Measurements from ENCODE around the gene EIF1AD.
"Not testable (repeated sequence)": the region's sequence is repeated elsewhere in the genome, so short reads cannot be mapped to it uniquely, and the experiment has no call there.

Gene EIF1AD

DNA sequence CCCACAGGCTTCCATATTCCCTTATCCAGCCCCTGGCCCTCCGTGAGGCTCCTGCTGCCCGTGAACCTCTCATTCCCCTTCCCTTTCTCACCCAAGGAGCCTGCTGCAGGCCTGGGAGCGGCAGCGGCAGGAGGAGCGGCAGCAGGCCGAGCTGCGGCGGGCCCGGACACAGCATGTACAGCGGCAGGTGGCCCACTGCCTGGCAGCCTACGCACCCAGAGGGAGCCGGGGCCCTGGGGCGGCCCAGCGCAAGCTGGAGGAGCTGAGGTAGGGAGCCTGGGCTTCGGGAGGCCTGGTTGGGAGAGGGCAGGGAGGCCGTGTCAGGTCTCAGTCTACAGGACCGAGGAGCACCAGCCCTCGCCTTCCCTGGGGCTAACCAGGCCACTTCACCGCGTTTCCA, 48.5 kb downstream of the EIF1AD start:
- H3K4me3 ChIP-seq, result no peak overlapping the region
- peaks cover 0 to 31% of the 10 kb centered on the region in 2 donors for H3K27me3 ChIP-seq
- H3K27ac ChIP-seq, result no peak overlapping the region
- TF ChIP-seq, protein P1, sequence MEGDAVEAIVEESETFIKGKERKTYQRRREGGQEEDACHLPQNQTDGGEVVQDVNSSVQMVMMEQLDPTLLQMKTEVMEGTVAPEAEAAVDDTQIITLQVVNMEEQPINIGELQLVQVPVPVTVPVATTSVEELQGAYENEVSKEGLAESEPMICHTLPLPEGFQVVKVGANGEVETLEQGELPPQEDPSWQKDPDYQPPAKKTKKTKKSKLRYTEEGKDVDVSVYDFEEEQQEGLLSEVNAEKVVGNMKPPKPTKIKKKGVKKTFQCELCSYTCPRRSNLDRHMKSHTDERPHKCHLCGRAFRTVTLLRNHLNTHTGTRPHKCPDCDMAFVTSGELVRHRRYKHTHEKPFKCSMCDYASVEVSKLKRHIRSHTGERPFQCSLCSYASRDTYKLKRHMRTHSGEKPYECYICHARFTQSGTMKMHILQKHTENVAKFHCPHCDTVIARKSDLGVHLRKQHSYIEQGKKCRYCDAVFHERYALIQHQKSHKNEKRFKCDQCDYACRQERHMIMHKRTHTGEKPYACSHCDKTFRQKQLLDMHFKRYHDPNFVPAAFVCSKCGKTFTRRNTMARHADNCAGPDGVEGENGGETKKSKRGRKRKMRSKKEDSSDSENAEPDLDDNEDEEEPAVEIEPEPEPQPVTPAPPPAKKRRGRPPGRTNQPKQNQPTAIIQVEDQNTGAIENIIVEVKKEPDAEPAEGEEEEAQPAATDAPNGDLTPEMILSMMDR (IDR thresholded peaks at IDR 0.05), result no peak
- no peak for DNase-seq
- no peaks in the 10 kb centered on the region for H3K9me3 ChIP-seq
- intact Hi-C loops (cut with DNase I; ENCODE audit: low total_unique reads), result no loop called here
- no peaks in the 10 kb centered on the region for H3K4me1 ChIP-seq
- H3K36me3 ChIP-seq, result no peaks in the 10 kb centered on the region

GRCh38 chr11:65952052-65952521, 49.9 kb downstream of the EIF1AD start:
- Histone ChIP-seq H3K9me3 (no peaks in the 10 kb centered on the region), H3K4me3 (no peak overlapping the region), H3K27me3 (peaks cover 0 to 35% of the 10 kb centered on the region in 2 donors), H3K4me1 (no peaks in the 10 kb centered on the region), H3K36me3 (no peaks in the 10 kb centered on the region), H3K27ac (no peak overlapping the region)
- DNase-seq, result no peak
- TF ChIP-seq, protein P1 (IDR thresholded peaks at IDR 0.05), result no peak
- intact Hi-C loops (cut with DNase I; ENCODE audit: low total_unique reads), result no loop called here

DNA sequence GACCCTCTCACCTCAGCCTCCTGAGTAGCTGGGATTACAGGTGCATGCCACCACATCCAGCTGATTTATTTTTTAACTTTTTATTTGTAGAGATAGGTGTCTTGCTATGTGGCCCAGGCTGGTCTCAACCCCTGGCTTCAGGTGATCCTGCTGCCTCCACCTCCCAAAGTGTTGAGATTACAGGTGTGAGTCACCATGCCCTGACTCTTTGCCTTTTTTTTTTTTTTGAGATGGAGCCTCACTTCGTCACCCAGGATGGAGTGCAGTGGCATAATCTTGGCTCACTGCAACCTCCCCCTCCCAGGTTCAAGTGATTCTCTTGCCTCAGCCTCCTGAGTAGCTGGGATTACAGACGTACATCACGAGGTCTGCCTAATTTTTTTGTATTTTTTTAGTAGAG, 50.3 kb downstream of the EIF1AD start:
- DNase-seq; intact Hi-C loops (cut with DNase I; ENCODE audit: low total_unique reads): not testable (repeated sequence)

GRCh38 chr11:65950711-65951110, 51.2 kb downstream of the EIF1AD start:
- H3K9me3 ChIP-seq; intact Hi-C loops (cut with DNase I; ENCODE audit: low total_unique reads); H3K4me3 ChIP-seq: not testable (repeated sequence)

More for the DNA sequence above, 50.3 kb downstream of the EIF1AD start:
- peaks cover 0 to 32% of the 10 kb centered on the region in 2 donors for H3K27me3 ChIP-seq
- H3K9me3 ChIP-seq, H3K4me1 ChIP-seq, H3K36me3 ChIP-seq, H3K4me3 ChIP-seq, H3K27ac ChIP-seq: not testable (repeated sequence)

DNA sequence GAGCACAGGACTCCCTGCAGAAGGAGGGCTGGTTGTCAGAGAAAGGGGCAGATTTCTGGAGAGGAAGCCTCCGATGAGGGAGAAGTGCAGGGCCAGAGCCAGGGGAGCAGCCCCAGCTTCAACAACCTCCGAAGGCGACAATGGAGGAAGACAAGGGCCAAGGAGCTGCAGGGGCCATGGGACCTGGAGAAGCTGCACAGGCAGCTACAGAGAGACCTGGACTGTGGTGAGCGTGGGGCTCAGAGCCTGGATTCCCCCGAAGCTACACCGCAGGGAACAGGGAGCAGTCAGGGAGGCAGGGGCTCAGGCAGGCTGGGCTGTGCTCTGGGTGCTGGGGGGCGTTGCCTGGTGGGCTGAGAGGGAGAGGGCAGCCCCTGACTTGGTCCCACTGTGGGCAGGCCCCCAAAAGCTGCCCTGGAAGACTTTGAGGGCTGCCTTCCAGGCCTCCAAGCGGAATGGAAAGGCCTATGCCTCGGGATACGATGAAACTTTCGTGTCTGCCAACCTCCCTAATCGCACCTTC, 54.3 kb downstream of the EIF1AD start:
- no peaks in the 10 kb centered on the region for H3K9me3 ChIP-seq
- intact Hi-C loops (cut with DNase I; ENCODE audit: low total_unique reads), result no loop called here
- H3K27me3 ChIP-seq, result peaks cover 0 to 12% of the 10 kb centered on the region in 2 donors
- no peaks in the 10 kb centered on the region for H3K36me3 ChIP-seq
- no peak overlapping the region for H3K27ac ChIP-seq
- H3K4me3 ChIP-seq, result no peak overlapping the region
- H3K4me1 ChIP-seq, result no peaks in the 10 kb centered on the region
- TF ChIP-seq, protein P1 (IDR thresholded peaks at IDR 0.05), result no peak
- DNase-seq, result no peak

More at GRCh38 chr11:65950711-65951110, 51.2 kb downstream of the EIF1AD start:
- H3K4me1 ChIP-seq, H3K36me3 ChIP-seq, DNase-seq, H3K27ac ChIP-seq: not testable (repeated sequence)
- H3K27me3 ChIP-seq, result peaks cover 0 to 31% of the 10 kb centered on the region in 2 donors

- Histone ChIP-seq H3K27ac (no peak overlapping the region), H3K4me3 (no peak overlapping the region), H3K27me3 (peaks cover 0 to 12% of the 10 kb centered on the region in 2 donors), H3K36me3 (no peaks in the 10 kb centered on the region), H3K4me1 (no peaks in the 10 kb centered on the region), H3K9me3 (no peaks in the 10 kb centered on the region)
- TF ChIP-seq, protein P1 (IDR thresholded peaks at IDR 0.05), result no peak
- DNase-seq, result no peak
- intact Hi-C loops (cut with DNase I; ENCODE audit: low total_unique reads), result no loop called here
Measured at GRCh38 chr11:65947133-65947532, 54.8 kb downstream of the EIF1AD start.

DNA sequence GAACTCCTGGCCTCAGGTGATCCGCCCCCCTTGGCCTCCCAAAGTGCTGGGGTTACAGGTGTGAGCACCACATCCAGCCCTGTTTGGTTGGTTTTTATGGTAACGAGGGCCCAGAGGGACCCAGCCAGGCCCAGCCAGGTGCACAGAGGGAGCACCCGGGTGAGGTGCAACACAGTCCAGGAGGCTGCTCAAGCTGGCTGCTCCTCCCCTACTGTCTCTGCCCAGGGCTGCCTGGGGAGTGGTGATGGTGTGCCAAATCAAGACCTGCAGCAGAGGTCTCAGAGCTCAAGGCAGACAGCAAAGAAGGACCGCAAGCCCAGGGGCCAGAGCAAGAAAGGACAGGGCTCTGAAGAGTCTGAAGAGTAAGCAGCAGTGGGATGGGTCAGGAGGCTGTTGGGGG, 55.3 kb downstream of the EIF1AD start:
- TF ChIP-seq, protein P1 (IDR thresholded peaks at IDR 0.05), result no peak
- no peaks in the 10 kb centered on the region for H3K4me1 ChIP-seq
- no peaks in the 10 kb centered on the region for H3K36me3 ChIP-seq
- intact Hi-C loops (cut with DNase I; ENCODE audit: low total_unique reads), result no loop called here
- no peaks in the 10 kb centered on the region for H3K9me3 ChIP-seq
- peaks cover 0 to 12% of the 10 kb centered on the region in 2 donors for H3K27me3 ChIP-seq
- H3K4me3 ChIP-seq, result no peak overlapping the region
- H3K27ac ChIP-seq, result no peak overlapping the region
- DNase-seq, result no peak

Data from tibial artery (tissue), 4 donors.